AG08396 (cell line): ENCODE measurements around the gene ITGA7.

Source experiments
- DNase-seq: peaks from one replicate; pipeline ENCODE4 v3.0.0; 2012; ENCODE audit warnings: low spot score, mixed read lengths

ITGA7 gene

DNA sequence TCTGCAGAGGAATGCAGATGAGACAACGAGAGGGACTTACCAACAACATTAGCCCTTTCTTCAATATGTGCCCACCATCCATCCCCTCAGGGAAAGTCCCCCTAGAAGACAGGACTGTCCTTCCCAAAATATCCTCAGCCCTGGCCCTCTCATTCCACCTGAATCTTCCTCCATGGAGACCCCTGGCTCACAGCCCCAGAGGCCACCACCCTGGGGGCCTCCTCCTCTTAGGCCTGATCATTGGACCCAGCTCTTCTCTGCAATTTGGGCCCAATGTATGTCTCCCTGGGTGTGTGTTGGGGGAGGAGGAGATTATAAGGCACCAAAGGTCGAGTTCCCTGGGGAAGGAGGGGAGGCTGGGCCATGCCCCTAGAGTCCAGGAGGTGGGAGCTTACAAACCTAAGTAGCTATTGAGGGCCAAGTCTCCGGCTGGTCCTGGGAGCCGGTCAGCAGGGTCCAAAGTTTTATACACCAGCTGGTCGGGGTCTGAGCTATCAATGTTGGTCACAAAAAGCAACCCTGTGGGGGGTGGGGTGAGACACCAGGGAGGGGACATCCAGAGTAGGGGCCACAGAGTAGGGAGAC lies 8.1 kb downstream of the ITGA7 start:
- DNase-seq = no peak

DNA sequence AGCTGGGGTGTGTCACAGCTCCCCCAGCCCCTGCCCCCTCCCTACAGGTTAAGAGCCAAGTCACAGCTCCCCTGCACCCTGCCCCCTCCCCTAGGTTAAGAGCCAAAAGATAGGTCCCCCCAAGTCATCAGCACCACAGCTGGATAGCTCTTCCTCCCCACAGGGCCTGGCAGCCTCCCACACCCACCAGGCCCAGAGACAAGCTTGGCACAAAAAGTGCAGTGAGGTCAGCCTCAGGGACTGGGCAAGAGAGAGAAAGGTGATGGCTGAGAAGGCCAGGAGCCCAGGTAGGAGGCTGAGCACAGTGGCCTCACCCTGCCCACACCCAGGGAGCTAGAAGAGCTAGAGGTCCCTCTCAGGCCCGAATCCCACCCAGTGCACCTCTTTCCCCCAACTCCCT lies 8.7 kb downstream of the ITGA7 start:
- DNase-seq = no peak

DNA sequence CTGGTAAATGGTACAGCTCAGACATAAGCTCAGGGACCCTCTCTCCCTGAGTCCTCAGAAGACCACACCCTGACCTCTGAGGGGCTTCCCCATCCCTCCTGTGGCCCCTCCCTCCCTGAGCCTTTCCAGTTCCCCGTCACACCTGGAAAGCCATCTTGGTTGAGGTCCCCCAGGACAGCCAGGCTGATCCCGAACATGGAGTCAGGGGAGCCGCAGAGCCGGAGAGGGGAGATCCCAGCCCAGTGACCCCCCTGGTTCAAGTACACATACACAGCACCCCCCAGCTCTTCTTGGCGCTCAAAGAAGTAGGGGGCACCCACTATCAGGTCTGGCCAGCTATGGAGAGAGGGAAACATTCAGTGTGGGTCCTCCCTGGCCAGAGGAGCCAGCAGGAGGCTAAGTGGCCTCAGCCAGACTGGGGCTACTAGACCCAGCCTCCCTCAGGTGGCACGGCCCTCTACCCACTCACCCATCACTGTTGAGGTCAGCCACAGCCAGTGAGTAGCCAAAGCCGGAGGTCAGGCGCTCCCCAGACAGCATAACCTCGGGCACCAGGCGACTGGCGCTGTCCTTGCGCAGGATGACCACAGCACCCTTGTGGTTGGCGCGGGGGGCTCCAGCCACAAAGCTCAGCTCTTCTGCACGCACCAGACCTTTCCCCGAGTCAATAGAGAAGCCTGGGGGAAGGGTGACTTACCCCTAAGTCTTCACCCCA lies 9.3 kb downstream of the ITGA7 start:
- DNase-seq = no peak

DNA sequence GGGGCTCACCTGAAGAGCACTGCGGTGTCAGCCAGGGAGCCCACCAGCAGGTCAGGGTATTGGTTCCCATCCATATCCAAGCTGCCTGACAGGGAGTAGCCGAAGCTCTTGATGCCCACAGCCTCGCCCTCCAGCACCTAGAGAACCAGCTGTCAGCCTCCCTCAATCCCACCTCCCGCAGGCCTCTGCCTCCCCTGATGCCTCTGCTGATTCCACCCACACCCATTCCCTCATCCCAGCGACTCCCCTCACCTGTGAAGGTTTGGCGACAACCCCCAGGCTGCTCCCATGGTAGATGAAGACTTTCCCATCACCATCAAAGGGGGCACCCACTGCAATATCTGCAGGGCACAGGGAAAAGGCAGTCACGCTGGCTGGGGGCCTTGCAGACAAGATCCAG lies 10.0 kb downstream of the ITGA7 start:
- no peak for DNase-seq

DNA sequence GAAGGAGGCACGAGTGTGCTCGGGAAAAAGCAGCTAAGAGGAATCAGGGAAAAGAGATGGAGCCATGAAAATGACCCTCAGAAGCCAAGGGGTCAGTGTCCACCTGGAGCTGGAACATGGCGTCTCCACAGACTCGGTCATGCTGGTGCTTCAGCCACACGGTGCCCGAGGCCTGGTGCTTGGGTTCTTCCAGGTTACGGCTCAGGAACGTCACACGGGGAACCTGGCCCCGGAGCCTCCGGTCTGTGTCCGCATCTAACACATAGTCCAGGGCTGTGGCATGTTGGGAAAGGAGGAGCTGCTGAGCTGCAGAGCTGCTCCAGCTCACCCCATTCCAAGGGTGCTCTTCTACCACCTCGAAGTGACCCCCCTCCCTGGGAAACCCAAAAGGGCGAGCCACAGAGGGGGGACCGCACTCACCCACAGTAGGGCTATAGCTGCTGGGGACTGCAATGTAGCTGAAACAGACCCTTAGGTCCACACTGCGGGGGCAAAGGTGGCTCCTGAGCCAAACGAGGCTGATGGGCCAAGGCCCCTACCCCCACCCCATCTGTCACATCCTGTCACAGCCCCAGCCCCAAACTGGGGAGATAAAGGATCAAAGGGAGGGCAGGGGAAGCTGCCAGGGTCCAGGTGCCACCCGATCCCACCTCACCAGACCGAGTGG lies 10.8 kb downstream of the ITGA7 start:
- no peak for DNase-seq

DNA sequence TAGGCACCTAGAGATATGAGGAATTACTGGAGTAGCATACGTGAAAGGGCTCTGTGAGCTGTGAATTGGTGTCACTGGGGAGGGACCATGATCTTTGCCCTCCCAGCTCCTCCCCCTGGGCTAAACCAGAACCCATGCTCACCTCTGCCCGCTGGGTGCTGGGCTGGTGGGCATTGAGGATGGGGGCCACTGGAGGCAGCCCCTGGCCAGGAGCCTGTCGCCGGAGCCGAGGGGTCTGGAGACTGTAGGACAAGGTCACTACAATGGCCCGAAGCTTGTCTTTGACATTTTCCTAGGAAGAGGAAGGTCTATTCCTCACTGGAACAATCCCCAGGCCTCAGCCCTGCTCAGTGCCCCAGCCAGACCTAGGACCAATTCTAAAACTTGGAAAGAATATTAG lies 11.6 kb downstream of the ITGA7 start:
- DNase-seq = no peak

DNA sequence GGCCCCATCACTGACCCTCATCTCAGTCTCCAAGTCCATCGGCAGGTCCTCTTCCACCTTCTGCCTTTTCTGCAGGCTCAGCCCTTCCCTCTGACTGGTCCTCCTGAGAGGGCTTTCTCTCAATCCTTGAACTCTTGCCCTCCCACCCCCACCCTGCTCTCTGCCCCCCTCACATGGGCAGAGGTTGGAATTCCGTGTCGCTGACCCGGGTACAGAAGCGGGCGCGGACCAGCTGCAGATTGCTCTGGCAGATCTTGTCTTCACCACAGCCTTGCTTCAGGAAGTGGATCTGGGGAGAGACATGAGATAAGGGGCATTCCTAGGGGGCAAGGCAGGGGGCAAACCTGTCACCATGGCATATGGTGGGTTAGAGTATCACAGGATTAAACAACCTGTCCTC lies 12.4 kb downstream of the ITGA7 start:
- no peak for DNase-seq

DNA sequence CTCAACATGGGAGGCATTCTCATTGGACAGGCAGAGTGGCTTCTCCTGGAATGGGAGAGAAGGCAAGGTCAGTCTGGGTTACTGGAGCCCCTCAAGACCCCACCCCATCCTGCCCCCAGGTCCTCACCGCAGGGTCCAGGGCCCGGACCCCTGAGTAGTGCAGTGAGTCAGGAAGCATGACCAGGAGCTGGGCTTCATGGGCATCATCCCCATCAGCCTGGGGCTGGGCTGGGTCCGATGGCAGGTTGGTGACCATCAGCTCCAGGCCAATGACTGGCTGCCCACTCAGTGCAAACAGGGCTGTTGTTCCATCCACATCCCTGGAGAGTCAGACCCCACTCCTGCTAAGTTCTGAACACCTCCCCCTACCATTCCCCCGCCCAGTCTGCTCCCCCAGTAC lies 13.1 kb downstream of the ITGA7 start:
- DNase-seq = no peak

DNA sequence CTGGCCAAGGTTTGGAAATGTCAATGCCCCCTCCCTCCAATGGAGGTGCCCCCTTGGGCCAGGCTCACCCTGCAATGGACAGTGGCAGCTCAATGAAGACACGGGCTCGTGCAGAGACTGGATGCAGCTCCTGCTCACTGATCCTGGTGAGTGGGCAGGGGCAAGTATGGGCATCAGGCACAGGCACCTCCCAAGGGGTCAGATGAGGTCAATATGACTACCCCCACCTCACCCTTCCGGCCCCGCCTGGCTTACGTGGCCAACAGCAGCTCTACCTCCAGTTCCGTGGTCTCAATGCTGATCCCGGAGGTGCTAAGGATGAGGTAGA lies 13.6 kb downstream of the ITGA7 start:
- DNase-seq = no peak

DNA sequence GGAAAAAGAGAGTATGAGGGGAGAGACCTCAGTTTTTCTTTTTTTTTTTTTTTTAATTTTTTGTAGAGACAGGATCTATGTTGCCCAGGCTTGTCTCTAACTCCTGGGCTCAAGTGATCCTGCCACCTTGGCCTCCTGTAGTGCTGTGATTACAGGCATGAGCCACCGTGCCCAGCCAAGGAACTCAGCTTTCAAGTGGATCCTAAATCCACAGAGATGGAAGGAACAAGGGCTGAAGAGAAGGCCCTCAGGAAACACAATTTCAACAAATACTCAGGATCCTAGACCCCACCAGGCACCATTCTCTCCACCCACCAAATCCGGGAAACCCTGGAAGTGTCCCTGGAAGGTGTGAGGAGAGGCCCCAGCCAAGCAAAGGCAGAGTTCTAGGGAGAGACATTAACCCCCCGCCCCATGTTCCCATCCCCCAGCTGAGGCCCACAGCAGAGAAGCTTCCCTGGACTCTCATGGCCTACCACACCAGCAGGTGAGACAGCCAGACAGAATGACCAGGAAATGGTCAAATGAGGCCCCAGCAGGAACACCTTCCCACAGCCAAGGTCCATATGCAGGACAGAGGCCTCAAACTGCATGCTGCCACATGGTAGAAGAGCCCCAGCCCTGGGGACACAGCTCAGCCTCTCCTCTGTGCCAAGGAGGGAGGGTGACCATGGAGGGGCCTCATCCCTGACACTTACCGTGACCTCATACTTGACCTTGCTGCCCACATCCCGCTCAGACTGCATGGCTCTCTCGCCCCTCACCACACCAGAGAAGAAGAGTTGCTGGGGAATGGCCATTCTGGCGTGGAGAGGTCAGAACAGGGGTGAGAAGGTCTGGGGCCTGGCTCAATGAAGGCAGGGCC lies 14.1 kb downstream of the ITGA7 start:
- DNase-seq = no peak

DNA sequence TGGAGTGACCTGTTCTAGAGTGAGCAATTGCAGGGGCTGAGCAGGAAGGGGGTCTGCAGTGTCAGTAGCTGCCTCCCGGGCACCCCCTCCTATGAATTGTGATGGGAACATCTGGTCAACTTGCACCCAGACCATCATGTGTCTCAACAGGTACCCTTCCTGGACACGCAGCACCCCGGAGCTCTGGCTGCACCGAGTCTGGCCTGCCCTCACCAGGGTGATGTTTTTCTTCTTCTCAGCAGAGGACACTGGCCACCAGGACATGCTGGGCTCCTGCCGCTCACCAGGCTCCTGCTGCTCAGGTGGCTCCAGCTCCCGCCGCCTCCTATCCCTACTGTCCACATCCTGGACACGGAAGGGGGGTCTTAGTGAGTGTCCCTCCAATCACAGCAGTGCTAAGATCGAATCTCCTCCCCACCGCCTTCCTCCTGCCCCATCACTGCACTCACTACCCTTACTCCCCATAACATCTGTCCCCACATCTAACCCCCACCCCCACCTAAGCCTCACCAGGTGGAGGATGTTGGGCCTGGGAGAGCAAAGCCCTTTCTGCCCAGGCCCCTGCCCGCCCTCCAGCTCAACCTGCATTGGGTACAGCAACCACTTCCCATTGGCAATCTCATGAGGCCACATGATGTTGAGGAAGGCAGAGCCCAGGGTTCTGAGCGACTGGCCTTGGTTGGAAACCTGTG lies 14.9 kb downstream of the ITGA7 start:
- DNase-seq = no peak

DNA sequence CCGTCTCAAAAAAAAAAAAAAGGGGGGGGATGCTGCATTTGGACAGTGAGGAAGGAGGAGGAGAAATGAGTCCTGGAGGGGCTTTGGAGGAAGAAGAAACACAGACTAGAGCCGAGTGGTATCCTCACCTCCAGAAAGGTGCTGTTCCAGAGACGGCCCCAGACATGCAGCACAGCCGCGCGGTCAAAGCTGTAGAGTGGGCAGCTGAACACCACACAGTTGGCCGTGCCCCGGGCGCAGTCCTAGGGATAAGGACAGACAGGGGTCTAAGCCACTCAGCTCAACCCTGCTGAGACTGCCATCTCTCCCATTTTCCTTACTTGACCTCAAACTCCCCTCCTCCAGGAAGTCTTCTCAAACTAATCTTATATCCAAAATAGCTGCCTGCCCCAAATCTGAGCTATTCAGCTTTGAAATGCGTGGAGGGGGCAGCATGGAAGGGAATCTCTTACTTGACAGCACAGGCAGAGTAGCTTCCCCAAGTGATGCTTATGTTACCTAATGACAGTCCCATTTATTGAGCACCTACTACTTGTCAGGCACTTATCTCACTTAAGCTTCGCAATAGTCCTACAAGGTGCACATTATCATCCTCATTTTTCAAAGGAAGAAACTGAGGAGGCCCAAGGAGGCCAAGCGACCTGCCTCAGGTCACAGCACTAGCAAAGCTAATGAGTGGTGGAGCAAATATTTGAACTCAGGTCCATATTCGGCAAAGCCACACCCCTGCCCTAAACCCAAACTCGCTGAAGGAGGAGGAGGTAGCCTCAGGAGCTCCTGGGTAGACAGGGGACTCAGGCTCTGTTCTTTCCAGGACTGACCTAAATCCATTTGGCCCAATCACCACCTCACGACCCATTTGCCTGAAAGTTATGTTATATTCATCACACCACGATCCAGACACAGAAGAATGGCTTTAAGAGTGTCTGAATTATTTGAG lies 18.7 kb downstream of the ITGA7 start:
- no peak for DNase-seq

DNA sequence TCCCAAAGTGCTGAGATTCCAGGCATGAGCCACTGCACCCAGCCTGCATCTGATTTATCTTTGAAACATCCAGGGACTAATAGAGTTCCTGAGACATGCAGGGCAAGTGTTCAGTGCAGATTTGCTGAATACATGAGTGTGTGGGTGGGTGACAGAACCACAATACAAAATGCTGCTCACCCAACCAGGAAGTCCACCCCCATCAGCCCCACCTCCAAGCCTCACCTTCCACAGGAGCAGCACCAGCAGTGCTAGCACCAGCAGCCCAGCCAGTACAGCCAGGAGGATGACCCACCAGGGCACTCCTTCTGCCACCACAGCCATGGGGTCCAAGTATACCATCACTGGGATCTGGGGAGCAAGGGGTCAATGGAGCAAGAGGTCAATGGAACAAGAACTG lies 20.0 kb downstream of the ITGA7 start:
- no peak for DNase-seq

DNA sequence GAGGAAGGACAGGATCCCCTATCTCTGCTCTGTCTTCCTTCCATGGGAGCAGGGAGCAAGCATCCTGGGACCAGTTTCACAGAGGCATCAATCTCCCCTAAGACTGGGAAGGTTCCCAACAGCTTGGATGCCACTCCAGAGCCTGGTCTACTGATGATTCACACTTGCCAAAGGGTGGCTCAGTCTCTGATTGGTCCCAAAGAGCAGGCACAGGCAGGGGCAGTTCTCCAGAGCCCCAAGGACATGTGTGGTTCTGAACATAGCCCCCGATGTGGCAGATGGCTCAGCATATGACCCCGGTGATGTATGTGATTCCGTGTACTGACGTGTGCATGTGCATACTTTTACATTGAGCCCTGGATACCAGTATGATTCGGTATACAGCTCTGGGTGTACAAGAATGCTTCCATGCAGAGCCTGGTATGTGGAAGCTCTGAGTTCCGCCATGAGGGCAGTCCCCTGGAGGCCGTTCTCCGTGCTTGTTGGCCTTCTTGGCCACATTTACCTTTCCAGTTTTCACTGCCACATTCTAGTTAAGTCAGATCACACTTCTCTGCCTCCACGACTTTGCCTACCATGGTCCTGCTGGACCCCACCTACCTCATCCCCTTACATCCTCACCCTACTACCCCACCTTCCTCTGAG lies 21.2 kb downstream of the ITGA7 start:
- no peak for DNase-seq

DNA sequence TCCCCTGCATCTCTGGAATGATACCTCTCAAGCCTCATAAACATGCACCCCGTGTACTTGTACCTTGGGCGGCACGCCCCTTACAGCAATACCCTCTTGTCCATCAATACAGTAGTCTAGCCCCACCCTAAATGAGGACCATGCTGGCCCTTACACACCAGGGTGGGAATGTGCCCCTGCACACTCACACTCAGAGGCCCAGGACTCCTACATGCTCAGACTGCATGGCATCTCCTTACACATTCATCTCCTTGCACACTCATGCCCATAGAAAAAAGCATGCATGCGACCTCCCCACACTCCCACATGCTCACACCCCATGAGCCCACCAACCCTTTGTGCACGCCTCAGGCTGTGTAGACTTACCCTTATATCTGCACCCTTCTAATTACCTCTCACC lies 22.0 kb downstream of the ITGA7 start:
- DNase-seq = no peak

DNA sequence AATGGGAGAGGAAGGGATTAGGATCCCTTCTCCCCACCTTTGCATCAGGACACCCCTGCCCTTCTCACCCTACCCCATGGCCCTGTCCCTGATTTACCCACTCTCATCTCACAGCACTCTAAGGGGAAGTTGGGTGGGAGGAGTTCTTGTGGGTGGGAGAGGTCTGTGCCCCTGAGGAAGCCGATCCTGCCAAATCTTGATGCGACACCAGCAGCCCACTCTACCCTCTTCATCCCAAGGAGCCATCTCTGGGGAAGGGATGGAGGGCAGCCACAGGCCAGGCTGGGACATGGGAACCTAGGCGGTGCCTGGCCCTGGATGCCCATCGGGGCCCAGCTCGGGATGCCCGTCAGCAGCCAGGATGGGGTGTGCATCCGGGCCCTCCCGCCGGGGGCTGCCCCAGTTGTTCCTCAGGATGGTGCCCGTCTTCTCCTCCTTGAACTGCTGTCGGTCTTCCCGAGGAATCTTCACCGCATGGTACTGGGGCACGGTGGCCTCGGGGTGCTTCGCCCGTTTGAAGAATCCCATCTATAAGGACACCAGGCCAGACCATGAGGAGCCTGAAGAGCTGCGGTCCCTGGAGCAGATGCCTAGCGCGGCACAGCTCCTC lies 22.8 kb downstream of the ITGA7 start:
- DNase-seq = no peak

DNA sequence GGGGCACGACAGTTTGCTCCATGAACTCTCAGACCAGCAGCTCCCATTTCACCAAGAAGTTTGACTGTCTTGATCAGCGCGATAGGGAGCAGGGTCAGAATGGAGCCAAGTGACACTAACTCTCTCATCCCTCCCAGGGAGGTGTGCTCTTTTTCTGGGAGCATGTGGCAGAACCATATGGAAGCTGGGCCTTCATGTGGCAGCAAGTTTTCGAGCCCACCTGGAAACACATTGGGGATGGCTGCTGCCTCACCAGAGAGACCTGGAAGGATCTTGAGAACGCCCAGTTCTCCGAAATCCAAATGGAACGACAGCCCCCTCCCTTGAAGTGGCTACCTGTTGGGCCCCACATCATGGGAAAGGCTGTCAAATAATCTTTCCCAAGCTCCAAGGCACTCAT lies 24.0 kb downstream of the ITGA7 start:
- DNase-seq = no peak

DNA sequence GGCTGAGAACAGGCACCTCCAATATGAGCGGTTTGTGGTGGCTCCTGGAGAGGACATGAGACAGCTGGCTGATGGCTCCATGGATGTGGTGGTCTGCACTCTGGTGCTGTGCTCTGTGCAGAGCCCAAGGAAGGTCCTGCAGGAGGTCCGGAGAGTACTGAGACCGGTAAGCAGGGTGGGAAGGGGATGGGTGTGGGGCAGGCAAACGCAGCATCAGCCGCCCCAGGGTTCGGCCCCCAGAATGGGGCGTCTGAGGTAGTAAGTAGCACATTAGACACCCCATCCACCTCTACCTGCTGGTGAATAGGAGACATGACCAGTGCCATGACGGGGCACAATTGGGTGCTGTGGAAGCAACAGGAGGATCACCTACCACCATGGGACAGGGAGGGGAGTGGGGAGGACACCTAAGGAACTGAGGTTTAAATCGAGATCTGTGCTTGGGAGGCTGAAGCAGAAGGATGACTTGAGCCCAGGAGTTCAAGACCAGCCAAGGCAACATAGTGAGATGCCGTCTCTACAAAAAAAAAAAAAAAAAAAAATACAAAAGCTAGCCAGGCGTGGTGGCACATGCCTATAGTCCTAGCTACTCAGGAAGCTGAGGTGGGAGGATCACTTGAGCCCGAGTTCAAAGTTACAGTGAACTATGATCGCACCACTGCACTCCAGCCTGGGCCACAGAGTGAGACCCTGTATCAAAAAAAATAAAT lies 25.5 kb downstream of the ITGA7 start:
- DNase-seq = no peak
